ENCODE results near the gene BARX2. TPM values are rescaled to one million over a fixed set of nuclear protein-coding genes. Genes with fewer than 3 reads are reported as not detected.

BARX2 gene
- polyA plus RNA-seq, 1 experiment = not detected

DNA sequence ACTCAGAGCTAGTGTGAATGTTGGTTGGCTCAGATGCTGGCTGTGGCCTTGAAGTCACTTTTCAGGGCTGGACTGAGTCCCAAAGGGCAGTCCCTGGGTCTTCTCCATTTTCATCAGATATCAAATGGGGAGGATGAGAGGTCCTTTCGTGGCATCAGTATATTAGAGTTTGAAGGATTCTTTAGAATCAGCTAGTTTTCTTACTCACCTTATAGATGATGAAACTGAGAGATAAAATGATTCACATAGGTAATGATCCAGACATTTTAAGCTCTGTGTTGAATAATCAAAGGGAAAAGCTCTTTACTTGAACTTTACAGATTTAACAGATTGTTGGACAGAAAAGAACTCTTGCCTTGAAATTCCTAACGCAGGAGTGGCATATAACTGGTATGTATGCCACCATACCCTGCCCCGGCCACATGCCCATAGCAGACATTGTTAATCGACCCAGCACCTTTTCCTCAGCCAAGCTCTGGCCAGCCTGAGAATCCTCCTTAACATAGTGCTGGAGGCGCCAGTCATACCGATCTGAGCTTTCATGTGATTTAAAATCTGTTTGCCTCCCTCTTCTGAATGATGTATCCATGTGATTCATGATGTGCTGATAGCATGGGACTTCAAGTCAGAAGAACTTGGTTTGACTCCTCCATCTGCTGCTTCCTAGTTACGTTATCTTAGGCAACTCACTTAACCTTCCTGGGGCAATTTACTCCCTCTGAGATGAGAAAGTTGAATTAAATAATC lies 60.0 kb downstream of the BARX2 start:
- no peak overlapping the region for H3K4me3 ChIP-seq (ENCODE audit: low read depth, low read length)
- H3K27me3 ChIP-seq (ENCODE audit: control insufficient read depth, insufficient read depth, low read length) = no peaks in the 10 kb centered on the region
- DNase-seq (ENCODE audit: low read depth) = no peak
- H3K36me3 ChIP-seq (ENCODE audit: control insufficient read depth, insufficient read depth, low read length) = no peaks in the 10 kb centered on the region
- TF ChIP-seq CTCF (IDR thresholded peaks at IDR 0.05; ENCODE audit: insufficient read depth, low read depth, low read length) = no peak
- ChIA-PET POLR2A (no interaction called here), CTCF (interaction anchor here (1.5 kb wide), 1 partner anchor 18 kb away, joined by 4 read pairs; no protein-coding TSS in a partner anchor)

GRCh38 chr11:129436573-129436972 lies 60.9 kb downstream of the BARX2 start:
- no peak overlapping the region for H3K4me3 ChIP-seq (ENCODE audit: low read depth, low read length)

DNA sequence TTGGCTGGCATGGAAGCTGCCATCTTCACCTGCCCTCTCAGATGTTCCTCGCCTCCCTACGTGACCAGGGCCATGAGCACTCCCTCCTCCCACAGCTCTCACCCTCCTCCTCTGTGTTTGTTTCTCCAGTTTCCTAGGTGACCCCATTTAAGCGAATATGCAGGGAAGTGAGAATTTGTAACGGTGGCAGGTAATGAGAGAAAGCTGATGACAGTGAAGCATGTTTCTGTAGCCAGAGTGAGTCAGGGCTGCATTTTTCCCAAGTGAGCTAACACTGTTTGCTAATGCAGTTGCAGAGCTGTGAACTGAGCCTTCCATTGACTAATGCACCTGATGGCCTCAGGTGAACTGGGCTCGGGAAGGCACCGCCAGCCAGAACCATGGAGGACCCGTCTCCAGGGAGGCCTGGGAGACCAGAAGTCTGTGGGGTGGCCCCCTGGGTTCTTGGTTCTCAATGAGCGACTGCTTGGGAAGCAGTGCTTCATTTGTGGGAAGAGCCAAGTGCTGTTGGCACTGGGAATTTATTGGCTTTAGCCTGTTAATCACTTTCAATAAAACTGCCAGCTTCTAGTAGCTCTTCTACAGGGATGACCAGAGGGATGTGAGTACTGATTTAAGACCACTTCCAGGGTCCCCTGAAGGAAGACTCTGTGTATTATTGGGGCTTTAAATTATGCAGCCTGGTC lies 64.5 kb downstream of the BARX2 start:
- Histone ChIP-seq H3K4me3 (ENCODE audit: low read depth, low read length) (no peak overlapping the region), H3K27me3 (ENCODE audit: control insufficient read depth, insufficient read depth, low read length) (no peaks in the 10 kb centered on the region), H3K36me3 (ENCODE audit: control insufficient read depth, insufficient read depth, low read length) (no peaks in the 10 kb centered on the region)
- POLR2A ChIA-PET = no interaction called here
- CTCF ChIA-PET = no interaction called here
- DNase-seq (ENCODE audit: low read depth) = no peak
- TF ChIP-seq CTCF (IDR thresholded peaks at IDR 0.05; ENCODE audit: insufficient read depth, low read depth, low read length) = no peak

More at GRCh38 chr11:129436573-129436972, 60.9 kb downstream of the BARX2 start:
- POLR2A ChIA-PET = no interaction called here
- TF ChIP-seq CTCF (IDR thresholded peaks at IDR 0.05; ENCODE audit: insufficient read depth, low read depth, low read length) = no peak
- Histone ChIP-seq H3K27me3 (ENCODE audit: control insufficient read depth, insufficient read depth, low read length) (no peaks in the 10 kb centered on the region), H3K36me3 (ENCODE audit: control insufficient read depth, insufficient read depth, low read length) (no peaks in the 10 kb centered on the region)
- DNase-seq (ENCODE audit: low read depth) = no peak
- CTCF ChIA-PET = interaction anchor here (1.5 kb wide), 1 partner anchor 19 kb away, joined by 4 read pairs; no protein-coding TSS in a partner anchor

- no peak for TF ChIP-seq CTCF (IDR thresholded peaks at IDR 0.05; ENCODE audit: insufficient read depth, low read depth, low read length)
- ChIA-PET CTCF (no interaction called here), POLR2A (no interaction called here)
- no peak overlapping the region for H3K4me3 ChIP-seq (ENCODE audit: low read depth, low read length)
- H3K27me3 ChIP-seq (ENCODE audit: control insufficient read depth, insufficient read depth, low read length) = no peaks in the 10 kb centered on the region
- DNase-seq (ENCODE audit: low read depth) = no peak
- H3K36me3 ChIP-seq (ENCODE audit: control insufficient read depth, insufficient read depth, low read length) = no peaks in the 10 kb centered on the region
Measured at GRCh38 chr11:129442171-129442570, 66.5 kb downstream of the BARX2 start.

DNA sequence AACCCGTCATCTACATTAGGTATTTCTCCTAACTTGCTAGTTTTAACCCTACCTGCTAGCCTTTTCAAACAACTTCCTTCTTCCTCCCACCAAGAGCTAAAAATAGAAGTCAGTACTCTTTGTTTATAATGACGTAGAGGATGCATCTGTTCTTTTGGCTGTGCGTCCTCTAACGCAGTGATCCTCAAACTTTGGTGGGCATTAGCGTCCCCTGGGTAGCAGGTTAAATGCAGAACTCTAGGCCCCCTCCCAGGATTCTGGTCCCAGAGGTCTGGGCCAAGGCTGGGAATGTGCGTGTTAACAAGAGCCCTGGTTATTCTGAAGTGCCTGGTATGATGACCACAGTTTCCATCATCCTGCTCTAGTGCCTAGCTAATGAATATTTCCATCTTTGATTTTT lies 67.6 kb downstream of the BARX2 start:
- no peaks in the 10 kb centered on the region for H3K36me3 ChIP-seq (ENCODE audit: control insufficient read depth, insufficient read depth, low read length)
- no peak for TF ChIP-seq CTCF (IDR thresholded peaks at IDR 0.05; ENCODE audit: insufficient read depth, low read depth, low read length)
- no peak for DNase-seq (ENCODE audit: low read depth)
- CTCF ChIA-PET = no interaction called here
- H3K4me3 ChIP-seq (ENCODE audit: low read depth, low read length) = no peak overlapping the region
- POLR2A ChIA-PET = no interaction called here
- H3K27me3 ChIP-seq (ENCODE audit: control insufficient read depth, insufficient read depth, low read length) = no peaks in the 10 kb centered on the region

All from BJ (cell line).